ENCODE results near the gene FANCI.
A peak's percentile ranks its signal among the peaks of the same experiment; 100 is the strongest.

FANCI gene

GRCh38 chr15:89352476-89352875, 108.7 kb downstream of the FANCI start:
- DNase-seq (ENCODE audit: low read depth) = no peak

GRCh38 chr15:89353991-89354390, 110.2 kb downstream of the FANCI start:
- no peak overlapping the region for H3K4me3 ChIP-seq (ENCODE audit: low read depth, low read length)
- DNase-seq (ENCODE audit: low read depth) = no peak

More at GRCh38 chr15:89352476-89352875, 108.7 kb downstream of the FANCI start:
- H3K4me3 ChIP-seq (ENCODE audit: low read depth, low read length) = no peak overlapping the region

DNA sequence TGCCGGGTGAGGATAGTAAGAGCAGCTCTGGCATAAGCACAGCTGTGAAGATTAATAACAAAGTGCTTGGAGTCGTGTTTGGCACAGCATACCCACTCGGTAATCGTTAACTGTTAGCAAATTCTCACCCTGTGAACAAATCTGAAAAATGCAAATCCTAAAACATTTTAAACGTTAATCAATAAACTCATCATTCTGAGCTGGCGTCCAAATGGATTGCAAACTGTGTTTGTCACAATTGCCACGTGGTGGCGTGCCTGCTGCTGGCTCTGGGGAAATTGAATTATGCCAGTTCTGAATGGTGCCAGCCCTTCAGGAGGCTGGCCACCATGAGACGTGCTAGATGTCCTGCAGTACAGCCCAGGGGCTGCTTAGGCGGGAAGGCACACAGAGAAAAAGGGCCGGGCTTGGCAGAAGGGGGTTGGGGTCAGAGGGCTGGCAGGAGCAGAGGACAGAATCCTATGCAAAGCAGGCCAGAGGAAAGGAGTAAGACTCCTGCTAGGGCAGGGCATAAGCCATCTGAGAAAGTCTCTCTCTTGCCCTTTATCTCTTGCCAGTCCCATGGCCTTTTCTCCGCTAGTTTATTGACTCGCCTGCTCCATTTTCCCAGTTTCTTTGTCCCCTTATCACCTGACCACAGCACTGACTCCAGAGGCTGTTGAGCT, 113.0 kb downstream of the FANCI start:
- no peak overlapping the region for H3K4me3 ChIP-seq (ENCODE audit: low read depth, low read length)
- DNase-seq (ENCODE audit: low read depth) = no peak

DNA sequence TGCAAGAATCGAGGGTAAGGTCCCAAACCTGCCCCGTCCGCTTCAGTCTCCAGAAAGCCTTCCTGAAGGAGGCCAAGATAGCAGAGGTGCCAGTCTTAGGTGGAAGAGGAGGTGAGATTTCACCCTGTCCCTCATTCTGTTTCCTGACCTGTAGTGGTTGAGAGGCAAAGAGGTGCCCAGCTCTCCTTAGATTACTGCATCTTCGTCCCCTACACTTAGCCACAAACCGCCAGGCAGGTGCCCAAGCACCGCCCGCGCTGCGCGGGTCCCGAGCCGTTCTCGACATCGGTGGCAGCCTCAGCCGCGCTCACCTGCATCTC, 114.6 kb downstream of the FANCI start:
- DNase-seq (ENCODE audit: low read depth) = no peak
- H3K4me3 ChIP-seq (ENCODE audit: low read depth, low read length) = peak overlapping the region; percentile 48

DNA sequence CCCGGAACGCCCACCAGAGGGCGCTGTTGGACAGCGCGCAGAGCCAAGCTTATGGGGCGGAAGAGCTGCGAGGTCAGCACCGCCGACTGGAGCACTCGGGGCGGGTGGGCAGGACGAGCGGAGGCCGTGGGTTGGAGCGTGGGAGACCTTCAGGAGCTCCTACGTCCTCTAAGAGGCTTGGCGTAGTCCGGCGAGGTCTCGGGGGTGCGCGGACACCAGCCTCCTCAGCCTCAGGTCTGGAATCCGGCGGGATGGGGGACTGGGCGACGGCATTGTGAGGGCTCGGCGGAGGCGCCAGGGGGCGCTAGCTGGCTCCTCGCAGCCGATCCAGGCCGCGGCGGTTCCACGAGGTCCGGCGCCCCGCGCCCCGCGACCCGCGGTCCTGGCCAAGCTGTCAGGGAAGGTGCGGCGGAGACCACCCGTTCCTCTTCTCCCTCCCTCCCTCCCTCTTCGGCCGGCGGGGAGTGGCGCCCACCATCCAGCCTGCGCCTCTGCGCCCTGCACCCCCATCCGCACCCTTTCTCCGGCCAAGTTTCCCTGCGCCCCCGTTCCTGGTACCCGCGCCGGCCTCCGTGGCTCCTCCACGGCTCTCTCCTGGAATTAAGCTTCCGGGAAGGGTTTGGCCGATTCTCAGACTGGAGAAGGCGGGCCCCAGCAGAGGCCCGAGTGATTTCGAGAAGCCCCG, 115.1 kb downstream of the FANCI start:
- peak; percentile 9 for DNase-seq (ENCODE audit: low read depth)
- peak overlapping the region; percentile 48 for H3K4me3 ChIP-seq (ENCODE audit: low read depth, low read length)

GRCh38 chr15:89359471-89360293, 115.9 kb downstream of the FANCI start:
- no peak for DNase-seq (ENCODE audit: low read depth)
- no peak overlapping the region for H3K4me3 ChIP-seq (ENCODE audit: low read depth, low read length)

DNA sequence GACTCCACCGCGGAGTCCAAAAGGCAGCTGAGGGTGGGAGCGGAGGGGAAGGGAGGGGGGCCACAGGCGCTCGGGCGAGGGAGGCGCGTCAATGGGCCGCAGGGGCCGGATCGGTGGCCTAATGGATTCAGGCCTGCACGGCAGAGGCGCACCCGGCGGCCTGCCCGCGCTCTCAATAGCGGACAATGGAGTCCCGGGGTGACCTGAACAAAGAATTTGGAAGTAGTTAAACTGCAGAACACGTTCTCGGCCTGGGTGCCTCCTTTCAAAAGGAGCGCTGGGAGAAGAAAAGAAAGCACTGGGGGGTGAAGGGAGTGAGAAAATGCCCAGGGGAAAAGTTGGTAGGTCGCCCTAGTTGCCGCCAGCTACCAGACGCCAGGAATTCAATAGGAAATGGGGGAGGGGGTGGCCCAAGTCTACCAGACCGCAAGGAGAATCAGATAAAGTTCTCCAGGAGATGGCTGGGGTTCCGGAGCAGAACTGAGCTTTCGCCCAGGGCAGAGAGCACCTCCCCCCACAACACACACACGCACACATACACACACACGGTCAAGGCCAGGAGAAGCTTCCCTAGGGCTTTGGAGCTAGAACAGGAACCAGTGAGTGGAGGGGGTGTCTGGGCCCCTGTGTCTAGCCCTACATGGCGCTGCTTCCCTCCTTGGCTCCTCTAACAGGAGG, 116.7 kb downstream of the FANCI start:
- no peak overlapping the region for H3K4me3 ChIP-seq (ENCODE audit: low read depth, low read length)
- no peak for DNase-seq (ENCODE audit: low read depth)

- no peak overlapping the region for H3K4me3 ChIP-seq (ENCODE audit: low read depth, low read length)
- DNase-seq (ENCODE audit: low read depth) = peak; percentile 4
Observed at GRCh38 chr15:89361451-89362202, 117.8 kb downstream of the FANCI start.

DNA sequence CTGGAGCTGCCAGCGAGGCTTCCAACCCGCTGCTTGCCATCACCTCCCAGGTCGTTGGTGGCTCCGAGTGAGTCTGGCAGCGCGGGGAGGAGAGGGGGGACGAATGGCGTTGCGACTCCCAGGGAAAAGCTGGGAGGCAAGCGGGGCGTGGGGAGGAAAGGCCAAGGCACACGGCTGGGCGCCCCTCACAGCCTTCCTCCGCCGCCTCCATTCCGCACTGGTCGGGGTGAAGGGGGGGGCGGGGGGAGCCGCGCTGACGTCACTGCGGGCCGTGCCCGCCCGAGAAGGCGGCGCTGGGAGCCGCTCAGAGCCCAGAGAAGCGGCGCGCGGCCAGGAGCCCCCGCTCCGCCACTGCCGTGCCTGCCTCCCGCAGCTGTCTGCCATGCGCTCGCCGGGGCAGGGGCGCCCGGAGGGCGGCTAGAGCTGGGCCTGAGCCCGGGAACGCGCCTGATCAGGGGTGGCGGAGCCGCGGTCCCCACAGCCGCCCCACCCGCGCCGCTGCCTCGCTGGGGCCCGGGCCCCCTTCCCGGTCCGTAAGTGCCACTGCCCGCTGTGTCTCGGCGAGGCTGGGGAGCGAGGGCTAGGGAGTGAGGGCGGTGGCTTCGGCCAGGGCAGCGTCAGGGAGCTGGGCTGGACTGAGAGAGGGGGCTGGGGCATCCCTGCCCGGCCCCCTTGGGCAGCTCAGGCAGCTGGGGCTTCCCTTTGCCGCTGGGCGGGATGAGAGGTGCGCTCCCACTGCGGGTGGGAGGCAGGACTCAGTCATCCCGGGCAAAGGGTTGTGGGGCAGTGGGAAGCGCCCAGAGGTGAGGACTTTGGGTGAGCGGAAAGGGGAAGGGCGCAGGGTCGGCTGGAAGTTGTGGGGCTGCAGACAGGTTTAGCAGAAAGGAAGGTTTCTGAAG, 118.7 kb downstream of the FANCI start:
- DNase-seq (ENCODE audit: low read depth) = no peak
- H3K4me3 ChIP-seq (ENCODE audit: low read depth, low read length) = no peak overlapping the region

GRCh38 chr15:89363133-89363532, 119.4 kb downstream of the FANCI start:
- H3K4me3 ChIP-seq (ENCODE audit: low read depth, low read length) = no peak overlapping the region
- DNase-seq (ENCODE audit: low read depth) = no peak

DNA sequence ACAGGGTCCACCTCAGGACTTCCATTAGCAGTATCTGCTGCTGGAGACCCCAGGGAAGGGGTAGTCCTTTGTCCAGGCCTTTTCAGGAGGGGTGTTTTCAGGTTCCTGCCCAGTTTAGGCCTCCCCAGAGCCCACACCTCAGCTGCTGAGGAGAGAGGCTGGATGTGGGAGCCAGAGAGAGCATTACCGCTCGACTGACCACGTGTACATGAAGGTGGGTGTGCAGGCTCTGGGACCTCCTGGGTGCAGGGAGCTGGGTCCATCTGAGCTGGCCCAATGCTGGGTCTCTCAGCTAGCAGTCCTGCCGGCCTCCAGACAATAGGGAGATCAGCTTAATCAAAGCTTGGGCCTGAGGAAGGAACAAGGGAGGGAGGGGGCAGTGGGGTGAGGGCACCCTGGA, 120.0 kb downstream of the FANCI start:
- DNase-seq (ENCODE audit: low read depth) = no peak
- H3K4me3 ChIP-seq (ENCODE audit: low read depth, low read length) = no peak overlapping the region

DNA sequence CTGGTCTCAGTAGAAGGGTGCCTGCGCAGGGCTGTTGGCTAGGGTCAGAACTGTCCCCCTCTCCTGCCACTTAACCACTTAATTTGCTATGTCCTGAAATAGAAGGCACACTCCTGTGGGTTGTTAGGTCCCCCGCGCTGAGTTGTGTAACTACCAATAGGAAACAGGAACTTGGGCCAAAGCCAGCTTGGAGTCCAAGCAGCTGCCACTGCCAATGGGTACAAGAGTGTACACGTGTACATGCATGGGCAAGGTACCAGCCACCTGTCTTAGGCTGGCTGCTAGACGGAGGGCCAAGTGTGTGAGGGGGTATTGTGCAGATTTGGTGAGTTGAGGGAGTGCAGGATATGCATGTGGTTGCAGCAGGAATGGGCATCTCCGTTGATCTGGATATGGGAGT, 120.6 kb downstream of the FANCI start:
- no peak overlapping the region for H3K4me3 ChIP-seq (ENCODE audit: low read depth, low read length)
- no peak for DNase-seq (ENCODE audit: low read depth)

DNA sequence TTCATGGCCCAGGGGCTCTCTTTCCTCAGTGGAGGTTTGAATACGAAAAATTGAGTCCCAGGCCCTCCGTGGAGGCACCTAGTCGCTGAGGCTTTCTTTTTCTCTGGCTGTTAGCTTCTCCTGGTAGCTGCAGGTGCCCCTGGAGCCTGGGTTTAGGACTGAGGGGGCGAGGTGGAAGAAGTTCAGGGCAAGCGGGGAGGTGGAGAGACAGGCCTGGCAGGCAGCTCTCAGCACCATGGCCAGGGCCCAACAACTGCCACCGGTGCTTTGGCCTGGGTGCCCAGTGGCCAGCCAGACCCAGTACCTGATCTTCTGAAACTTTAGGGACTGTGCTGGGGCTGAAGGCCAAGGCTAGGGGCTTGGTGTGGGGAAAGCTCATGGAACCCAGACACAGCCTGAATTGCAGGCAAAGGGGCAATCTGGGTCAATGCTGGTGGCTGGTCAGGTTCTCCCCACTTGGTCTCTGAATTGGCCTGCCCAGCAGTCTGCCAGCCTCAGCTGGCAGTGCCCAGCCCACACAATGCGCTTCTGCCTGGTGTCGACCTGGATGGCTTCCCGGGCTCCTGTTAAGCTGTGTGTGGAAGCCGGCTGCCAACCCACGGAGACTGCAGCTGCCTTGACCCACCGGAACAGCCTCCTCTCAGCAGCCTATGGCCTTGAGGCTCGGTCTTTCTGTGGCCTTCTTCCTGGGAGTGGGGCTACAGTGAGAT, 121.1 kb downstream of the FANCI start:
- no peak overlapping the region for H3K4me3 ChIP-seq (ENCODE audit: low read depth, low read length)
- no peak for DNase-seq (ENCODE audit: low read depth)

DNA sequence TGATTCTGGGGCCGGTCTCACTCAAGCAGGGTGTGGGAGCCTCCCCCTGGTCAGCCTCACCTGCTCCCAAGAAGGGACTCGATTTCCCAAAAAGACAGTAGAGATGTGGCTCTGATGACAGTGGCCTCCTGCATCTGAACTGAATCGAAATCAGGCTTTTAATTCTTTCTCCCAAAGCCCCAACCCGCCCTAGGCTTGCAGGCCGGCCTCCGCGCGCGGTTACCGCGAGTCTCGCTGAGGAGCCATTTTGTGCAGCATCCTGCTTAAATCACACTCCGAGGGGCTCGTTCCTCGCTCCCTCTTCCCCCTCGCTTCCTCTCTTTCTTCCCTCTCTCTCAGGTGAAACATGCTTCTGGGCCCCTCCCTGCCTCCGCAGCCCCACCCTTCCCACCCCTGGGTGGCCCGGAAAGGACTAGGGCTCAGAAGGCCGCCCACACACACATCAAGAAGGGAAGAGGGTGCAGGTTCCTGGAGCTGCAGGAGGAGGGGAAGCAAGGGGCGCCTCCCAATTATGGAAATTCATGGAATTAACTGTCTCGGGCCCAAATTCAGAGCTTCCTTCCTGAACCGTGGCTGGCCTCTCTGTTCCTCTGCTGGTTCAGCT, 121.8 kb downstream of the FANCI start:
- no peak overlapping the region for H3K4me3 ChIP-seq (ENCODE audit: low read depth, low read length)
- DNase-seq (ENCODE audit: low read depth) = no peak

Data from skeletal muscle cell (primary cell).